HEK293 (cell line): ENCODE data around the gene HIRIP3.

Source experiments
- CTCF ChIA-PET: fragments of 350-600 bp; formaldehyde crosslinking; extraction: SDS; loops from one replicate; lab custom pipeline; 2021; ENCODE audit warnings: antibody characterized with exemption; lab: Yijun Ruan, JAX
- POLR2A ChIA-PET: fragments of 300-600 bp; formaldehyde crosslinking; extraction: SDS; loops from one replicate; lab custom pipeline; 2020; ENCODE audit warnings: antibody characterized with exemption, inconsistent platforms; lab: Yijun Ruan, JAX
- H3K27ac ChIP-seq: fragments of 200-500 bp; sonication (Bioruptor generic); 2 replicates; pipeline ENCODE4 v1.5.1; 2014; ENCODE audit warnings: low read depth, low read length, control low read depth, inconsistent platforms; ENCODE audit errors: extremely low read depth
- H3K36me3 ChIP-seq, 2 experiments: fragments of 200-500 bp in 1 of 2; sonication (Bioruptor generic) in 1 of 2; 1 replicate in 1 of 2; 2 replicates in 1 of 2; pipeline ENCODE4 v1.5.1; 2014 to 2017; ENCODE audit warnings: inconsistent platforms in 2 of 2, low read length in 2 of 2; ENCODE audit not compliant: control insufficient read depth in 2 of 2, insufficient read depth in 1 of 2
- H3K4me1 ChIP-seq: fragments of 200-500 bp; sonication (Bioruptor generic); 2 replicates; pipeline ENCODE4 v1.5.1; 2014; ENCODE audit warnings: mild to moderate bottlenecking, low read length, inconsistent platforms; ENCODE audit not compliant: control insufficient read depth, insufficient read depth
- H3K4me3 ChIP-seq: 2 replicates; pipeline ENCODE4 v1.5.1; 2011; ENCODE audit warnings: low read depth, mild to moderate bottlenecking, control low read depth, low read length, moderate library complexity
- H3K9me3 ChIP-seq: fragments of 200-500 bp; sonication (Bioruptor generic); 2 replicates; pipeline ENCODE4 v1.5.1; 2014; ENCODE audit warnings: low read depth, low read length, inconsistent platforms; ENCODE audit not compliant: control insufficient read depth, insufficient read depth
- BCL11B ChIP-seq: fragments of 450-650 bp; formaldehyde crosslinking; IDR thresholded peaks from 2 replicates; pipeline ENCODE4 v1.5.1; 2016; ENCODE audit warnings: low read depth, missing biosample characterization, missing genetic modification characterization
- HIC1 ChIP-seq: fragments of 450-650 bp; formaldehyde crosslinking; IDR thresholded peaks from 2 replicates; pipeline ENCODE4 v1.5.1; 2016; ENCODE audit warnings: missing biosample characterization, missing genetic modification characterization
- IKZF3 ChIP-seq: fragments of 450-650 bp; IDR thresholded peaks from 2 replicates; pipeline ENCODE4 v1.5.0; 2018; ENCODE audit warnings: missing biosample characterization, mild to moderate bottlenecking, missing genetic modification characterization, moderate library complexity
- KLF1 ChIP-seq: fragments of 450-650 bp; formaldehyde crosslinking; IDR thresholded peaks from 2 replicates; pipeline ENCODE4 v1.5.1; 2016; ENCODE audit warnings: missing biosample characterization, missing genetic modification characterization
- KLF10 ChIP-seq: fragments of 450-650 bp; IDR thresholded peaks from 2 replicates; pipeline ENCODE4 v1.5.1; 2018; ENCODE audit warnings: missing biosample characterization, mild to moderate bottlenecking, missing genetic modification characterization
- KLF7 ChIP-seq: fragments of 450-650 bp; formaldehyde crosslinking; IDR thresholded peaks from 2 replicates; pipeline ENCODE4 v1.5.1; 2016; ENCODE audit warnings: missing biosample characterization, missing genetic modification characterization, borderline replicate concordance
- KLF8 ChIP-seq: fragments of 450-650 bp; formaldehyde crosslinking; IDR thresholded peaks from 2 replicates; pipeline ENCODE4 v1.5.1; 2016; ENCODE audit warnings: missing biosample characterization, missing genetic modification characterization
- KLF9 ChIP-seq: fragments of 450-650 bp; formaldehyde crosslinking; IDR thresholded peaks from 2 replicates; pipeline ENCODE4 v1.5.1; 2016; ENCODE audit warnings: missing biosample characterization, missing genetic modification characterization, low read depth
- ZBTB17 ChIP-seq: fragments of 450-650 bp; formaldehyde crosslinking; IDR thresholded peaks from 2 replicates; pipeline ENCODE4 v1.5.1; 2016; ENCODE audit warnings: missing biosample characterization, missing genetic modification characterization
- ZBTB21 ChIP-seq: fragments of 450-650 bp; formaldehyde crosslinking; IDR thresholded peaks from 2 replicates; pipeline ENCODE4 v1.5.1; 2017; ENCODE audit warnings: missing biosample characterization, missing genetic modification characterization
- ZEB2 ChIP-seq: fragments of 450-650 bp; formaldehyde crosslinking; IDR thresholded peaks from 2 replicates; pipeline ENCODE4 v1.5.1; 2016; ENCODE audit warnings: missing biosample characterization, missing genetic modification characterization
- ZFP37 ChIP-seq: fragments of 450-650 bp; formaldehyde crosslinking; IDR thresholded peaks from 2 replicates; pipeline ENCODE4 v1.5.1; 2016; ENCODE audit warnings: missing biosample characterization, missing genetic modification characterization
- ZNF175 ChIP-seq: fragments of 450-650 bp; formaldehyde crosslinking; IDR thresholded peaks from 2 replicates; pipeline ENCODE4 v1.5.1; 2016; ENCODE audit warnings: missing biosample characterization, missing genetic modification characterization
- ZNF184 ChIP-seq: fragments of 450-650 bp; IDR thresholded peaks from 2 replicates; pipeline ENCODE4 v1.5.1; 2018; ENCODE audit warnings: missing biosample characterization, mild to moderate bottlenecking, missing genetic modification characterization
- ZNF341 ChIP-seq: fragments of 450-650 bp; formaldehyde crosslinking; IDR thresholded peaks from 2 replicates; pipeline ENCODE4; 2016; ENCODE audit warnings: low read depth, missing biosample characterization, missing genetic modification characterization
- ZNF404 ChIP-seq: fragments of 450-650 bp; formaldehyde crosslinking; IDR thresholded peaks from 2 replicates; pipeline ENCODE4 v1.5.1; 2017; ENCODE audit warnings: missing biosample characterization, missing genetic modification characterization
- TF ChIP-seq, protein P1 (sequence below): fragments of 450-650 bp; formaldehyde crosslinking; IDR thresholded peaks from 2 replicates; pipeline ENCODE4 v1.5.1; 2016; ENCODE audit warnings: missing biosample characterization, missing genetic modification characterization
- TF ChIP-seq, protein P2 (sequence below): fragments of 450-650 bp; formaldehyde crosslinking; IDR thresholded peaks from 2 replicates; pipeline ENCODE4 v1.5.1; 2016; ENCODE audit warnings: missing biosample characterization, missing genetic modification characterization, borderline replicate concordance

The HIRIP3 gene

GRCh38 chr16:30007378-30007895 lies 12.0 kb upstream of the HIRIP3 start:
- H3K4me3 ChIP-seq = no peak overlapping the region
- no peaks in the 10 kb centered on the region for H3K4me1 ChIP-seq
- peaks cover 0 to 39% of the 10 kb centered on the region in 2 experiments; a peak in 1 of 3 replicates for H3K36me3 ChIP-seq
- no peaks in the 10 kb centered on the region for H3K9me3 ChIP-seq
- ChIA-PET POLR2A (interaction anchor here (1.0 to 1.5 kb wide), 2 partner anchors 14 to 61 kb away, joined by 3 to 4 read pairs; no protein-coding TSS in a partner anchor), CTCF (interaction anchor here (1.1 to 2.1 kb wide), 4 partner anchors 11 to 48 kb away, joined by 3 to 12 read pairs (median 3); partner anchors contain the start of gene INO80E)
- no peak overlapping the region for H3K27ac ChIP-seq
- no peak for TF ChIP-seq ZBTB17
- 0 out of 2 replicates have a peak, but pooled peaks have one; percentile 15 for TF ChIP-seq ZNF341 (tag by site-specific recombination)
- TF ChIP-seq HIC1 (tag by site-specific recombination) = peak; percentile 29; the same call in 1 of the 2 replicates

DNA sequence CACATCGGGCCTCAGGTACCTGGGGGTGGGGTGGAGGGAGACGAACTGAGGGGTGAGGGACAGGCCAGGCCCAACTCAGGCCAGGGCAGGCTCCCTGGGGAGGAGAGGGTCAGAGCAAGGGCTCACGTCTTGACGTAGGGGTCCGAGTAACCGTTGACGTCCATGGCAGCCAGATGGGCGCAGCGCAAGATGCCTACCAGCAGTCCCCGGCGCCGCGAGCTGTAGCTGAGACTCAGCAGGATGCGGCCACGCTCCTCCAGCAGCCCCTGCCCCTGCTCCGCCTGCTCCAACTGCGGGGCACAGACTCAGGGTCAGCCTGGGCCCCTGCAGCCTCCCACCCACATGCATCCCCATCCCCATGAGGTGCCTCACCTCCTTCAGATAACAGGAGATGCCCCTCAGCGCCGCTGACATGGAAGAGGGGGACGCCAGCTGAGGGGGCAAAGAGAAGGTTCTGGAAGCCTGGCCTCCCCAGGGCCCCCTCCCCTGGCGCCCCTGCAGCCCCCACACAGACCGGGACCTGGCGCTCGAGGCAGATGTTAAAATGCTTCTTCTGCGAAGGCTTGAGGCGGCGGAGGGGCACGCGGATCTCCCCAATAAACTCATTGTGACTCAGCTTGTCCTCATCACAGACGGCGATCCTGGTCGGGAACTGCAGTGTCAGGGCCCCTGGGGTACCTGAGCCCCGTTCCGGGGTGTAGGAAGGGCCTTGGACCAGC lies 11.4 kb upstream of the HIRIP3 start:
- CTCF ChIA-PET = interaction anchor here (1.1 to 2.1 kb wide), 5 partner anchors 10 to 98 kb away, joined by 3 to 12 read pairs (median 4); partner anchors contain the start of gene INO80E
- POLR2A ChIA-PET = interaction anchor here (1.0 to 1.7 kb wide), 3 partner anchors 34 to 107 kb away, joined by 3 to 7 read pairs (median 4); no protein-coding TSS in a partner anchor
- no peaks in the 10 kb centered on the region for H3K4me1 ChIP-seq
- no peak overlapping the region for H3K4me3 ChIP-seq
- no peaks in the 10 kb centered on the region for H3K9me3 ChIP-seq
- no peak overlapping the region for H3K27ac ChIP-seq
- peaks cover 0 to 45% of the 10 kb centered on the region in 2 experiments; a peak in 1 of 3 replicates for H3K36me3 ChIP-seq
- TF ChIP-seq KLF7 = no peak
- 0 out of 2 replicates have a peak, but pooled peaks have one; percentile 13 for TF ChIP-seq IKZF3 (tag by site-specific recombination)
- TF ChIP-seq, all 188 proteins: peak for 1

- TF ChIP-seq, protein P1, sequence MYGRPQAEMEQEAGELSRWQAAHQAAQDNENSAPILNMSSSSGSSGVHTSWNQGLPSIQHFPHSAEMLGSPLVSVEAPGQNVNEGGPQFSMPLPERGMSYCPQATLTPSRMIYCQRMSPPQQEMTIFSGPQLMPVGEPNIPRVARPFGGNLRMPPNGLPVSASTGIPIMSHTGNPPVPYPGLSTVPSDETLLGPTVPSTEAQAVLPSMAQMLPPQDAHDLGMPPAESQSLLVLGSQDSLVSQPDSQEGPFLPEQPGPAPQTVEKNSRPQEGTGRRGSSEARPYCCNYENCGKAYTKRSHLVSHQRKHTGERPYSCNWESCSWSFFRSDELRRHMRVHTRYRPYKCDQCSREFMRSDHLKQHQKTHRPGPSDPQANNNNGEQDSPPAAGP = no peak
- TF ChIP-seq ZNF404 (tag by site-specific recombination) = no peak
- TF ChIP-seq BCL11B (tag by site-specific recombination) = 0 out of 2 replicates have a peak, but pooled peaks have one; percentile 57
- TF ChIP-seq KLF10 (tag by site-specific recombination) = no peak
- TF ChIP-seq ZEB2 (tag by site-specific recombination) = no peak
- no peak for TF ChIP-seq KLF8 (tag by site-specific recombination)
- 0 out of 2 replicates have a peak, but pooled peaks have one; percentile 26 for TF ChIP-seq KLF1
- TF ChIP-seq ZNF184 = no peak
- no peak for TF ChIP-seq ZFP37 (tag by site-specific recombination)
- TF ChIP-seq ZNF175 (tag by site-specific recombination) = no peak
- no peak for TF ChIP-seq ZBTB21
- TF ChIP-seq, protein P2, sequence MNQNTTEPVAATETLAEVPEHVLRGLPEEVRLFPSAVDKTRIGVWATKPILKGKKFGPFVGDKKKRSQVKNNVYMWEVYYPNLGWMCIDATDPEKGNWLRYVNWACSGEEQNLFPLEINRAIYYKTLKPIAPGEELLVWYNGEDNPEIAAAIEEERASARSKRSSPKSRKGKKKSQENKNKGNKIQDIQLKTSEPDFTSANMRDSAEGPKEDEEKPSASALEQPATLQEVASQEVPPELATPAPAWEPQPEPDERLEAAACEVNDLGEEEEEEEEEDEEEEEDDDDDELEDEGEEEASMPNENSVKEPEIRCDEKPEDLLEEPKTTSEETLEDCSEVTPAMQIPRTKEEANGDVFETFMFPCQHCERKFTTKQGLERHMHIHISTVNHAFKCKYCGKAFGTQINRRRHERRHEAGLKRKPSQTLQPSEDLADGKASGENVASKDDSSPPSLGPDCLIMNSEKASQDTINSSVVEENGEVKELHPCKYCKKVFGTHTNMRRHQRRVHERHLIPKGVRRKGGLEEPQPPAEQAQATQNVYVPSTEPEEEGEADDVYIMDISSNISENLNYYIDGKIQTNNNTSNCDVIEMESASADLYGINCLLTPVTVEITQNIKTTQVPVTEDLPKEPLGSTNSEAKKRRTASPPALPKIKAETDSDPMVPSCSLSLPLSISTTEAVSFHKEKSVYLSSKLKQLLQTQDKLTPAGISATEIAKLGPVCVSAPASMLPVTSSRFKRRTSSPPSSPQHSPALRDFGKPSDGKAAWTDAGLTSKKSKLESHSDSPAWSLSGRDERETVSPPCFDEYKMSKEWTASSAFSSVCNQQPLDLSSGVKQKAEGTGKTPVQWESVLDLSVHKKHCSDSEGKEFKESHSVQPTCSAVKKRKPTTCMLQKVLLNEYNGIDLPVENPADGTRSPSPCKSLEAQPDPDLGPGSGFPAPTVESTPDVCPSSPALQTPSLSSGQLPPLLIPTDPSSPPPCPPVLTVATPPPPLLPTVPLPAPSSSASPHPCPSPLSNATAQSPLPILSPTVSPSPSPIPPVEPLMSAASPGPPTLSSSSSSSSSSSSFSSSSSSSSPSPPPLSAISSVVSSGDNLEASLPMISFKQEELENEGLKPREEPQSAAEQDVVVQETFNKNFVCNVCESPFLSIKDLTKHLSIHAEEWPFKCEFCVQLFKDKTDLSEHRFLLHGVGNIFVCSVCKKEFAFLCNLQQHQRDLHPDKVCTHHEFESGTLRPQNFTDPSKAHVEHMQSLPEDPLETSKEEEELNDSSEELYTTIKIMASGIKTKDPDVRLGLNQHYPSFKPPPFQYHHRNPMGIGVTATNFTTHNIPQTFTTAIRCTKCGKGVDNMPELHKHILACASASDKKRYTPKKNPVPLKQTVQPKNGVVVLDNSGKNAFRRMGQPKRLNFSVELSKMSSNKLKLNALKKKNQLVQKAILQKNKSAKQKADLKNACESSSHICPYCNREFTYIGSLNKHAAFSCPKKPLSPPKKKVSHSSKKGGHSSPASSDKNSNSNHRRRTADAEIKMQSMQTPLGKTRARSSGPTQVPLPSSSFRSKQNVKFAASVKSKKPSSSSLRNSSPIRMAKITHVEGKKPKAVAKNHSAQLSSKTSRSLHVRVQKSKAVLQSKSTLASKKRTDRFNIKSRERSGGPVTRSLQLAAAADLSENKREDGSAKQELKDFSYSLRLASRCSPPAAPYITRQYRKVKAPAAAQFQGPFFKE = no peak
- TF ChIP-seq KLF9 = no peak
- TF ChIP-seq, all 188 proteins: peak for 2
- Histone ChIP-seq H3K36me3 (peaks cover 0 to 52% of the 10 kb centered on the region in 2 experiments; a peak in 1 of 3 replicates), H3K4me1 (no peaks in the 10 kb centered on the region), H3K9me3 (no peaks in the 10 kb centered on the region), H3K4me3 (no peak overlapping the region), H3K27ac (no peak overlapping the region)
- CTCF ChIA-PET = interaction anchor here (0.5 to 2.1 kb wide), 9 partner anchors 9 to 257 kb away, joined by 3 to 12 read pairs (median 4); partner anchors contain the start of gene INO80E
- POLR2A ChIA-PET = interaction anchor here (0.6 to 2.0 kb wide), 5 partner anchors 10 to 106 kb away, joined by 3 to 9 read pairs (median 7); no protein-coding TSS in a partner anchor
Measured at GRCh38 chr16:30006095-30006473, 10.7 kb upstream of the HIRIP3 start.
